Measurements from ENCODE around the gene RAD51B.

DNA sequence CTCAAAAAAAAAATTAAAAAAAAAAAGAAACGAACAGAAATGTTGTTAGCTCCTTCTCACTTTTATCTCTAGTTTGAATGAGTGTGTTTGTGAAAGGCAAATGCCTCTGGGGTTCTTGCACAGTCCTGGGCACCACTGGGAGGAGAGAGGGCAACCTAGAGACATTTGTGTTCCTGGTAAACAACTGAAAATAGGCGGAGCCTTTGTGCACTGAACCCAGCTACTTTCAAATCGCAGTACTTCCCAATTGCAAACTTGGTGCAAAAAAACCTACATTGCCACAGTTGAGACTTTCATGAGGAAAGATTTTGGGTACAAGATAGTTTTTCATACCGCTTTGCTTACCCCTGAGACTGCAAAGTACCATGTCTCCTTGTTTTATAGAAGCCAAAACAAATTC is 543.3 kb downstream of the RAD51B start:
- TF ChIP-seq EZH2 (IDR thresholded peaks at IDR 0.05) (no peak), POLR2AphosphoS5 (IDR thresholded peaks at IDR 0.05; ENCODE audit: borderline replicate concordance, low read depth, low read length) (no peak), FOXP2 (optimal IDR thresholded peaks at IDR 0.05; ENCODE audit: control extremely low read depth, extremely low read length, insufficient read depth) (no peak)
